Loucy (cell line): ENCODE data around the gene ACTBL2.

ENCODE experiments used
- H2AFZ ChIP-seq: fragments of 200-600 bp; sonication (generic); 2 replicates; pipeline ENCODE4 v1.6.0; 2016; ENCODE audit warnings: antibody characterized with exemption, mild to moderate bottlenecking, low read length, moderate library complexity
- H3F3A ChIP-seq: fragments of 200-600 bp; 2 replicates; pipeline ENCODE4 v1.6.0; 2016; ENCODE audit warnings: antibody characterized with exemption, low read depth, mild to moderate bottlenecking
- H3K27me3 ChIP-seq: fragments of 200-600 bp; sonication (generic); 2 replicates; pipeline ENCODE4 v1.6.1; 2014; ENCODE audit warnings: low read length, mild to moderate bottlenecking; ENCODE audit not compliant: insufficient read depth, poor library complexity, severe bottlenecking
- H3K36me3 ChIP-seq: fragments of 200-600 bp; sonication (generic); 2 replicates; pipeline ENCODE4 v1.6.1; 2016; ENCODE audit warnings: low read length; ENCODE audit not compliant: insufficient read depth
- H3K4me1 ChIP-seq: fragments of 200-600 bp; sonication (generic); 2 replicates; pipeline ENCODE4 v1.5.1; 2014; ENCODE audit warnings: low read length, mild to moderate bottlenecking; ENCODE audit not compliant: insufficient read depth, poor library complexity, severe bottlenecking
- H3K4me2 ChIP-seq: fragments of 200-600 bp; sonication (generic); 2 replicates; pipeline ENCODE4 v1.6.0; 2014; ENCODE audit warnings: antibody characterized with exemption, low read length, low read depth, mild to moderate bottlenecking; ENCODE audit not compliant: poor library complexity, severe bottlenecking
- H3K4me3 ChIP-seq: fragments of 200-600 bp; sonication (generic); 2 replicates; pipeline ENCODE4 v1.5.1; 2014; ENCODE audit warnings: low read length, mild to moderate bottlenecking, mixed read lengths; ENCODE audit not compliant: poor library complexity, severe bottlenecking
- H3K79me2 ChIP-seq: fragments of 200-600 bp; sonication (generic); 2 replicates; pipeline ENCODE4 v1.6.1; 2014; ENCODE audit warnings: low read length; ENCODE audit not compliant: insufficient read depth
- H3K9ac ChIP-seq: fragments of 200-600 bp; sonication (generic); 2 replicates; pipeline ENCODE4 v1.6.0; 2014; ENCODE audit warnings: mild to moderate bottlenecking, low read depth, low read length, moderate library complexity; ENCODE audit not compliant: poor library complexity, severe bottlenecking
- H3K9me2 ChIP-seq: fragments of 200-600 bp; sonication (generic); replicated peaks from 2 replicates; pipeline ENCODE4 v1.6.1; 2016; ENCODE audit warnings: low read depth, low read length, mixed read lengths
- H3K9me3 ChIP-seq: fragments of 200-600 bp; sonication (generic); 2 replicates; pipeline ENCODE4 v1.6.1; 2014; ENCODE audit warnings: mild to moderate bottlenecking, antibody characterized with exemption, low read length, low read depth; ENCODE audit not compliant: insufficient read depth
- H4K20me1 ChIP-seq: fragments of 200-600 bp; sonication (generic); 2 replicates; pipeline ENCODE4 v1.6.0; 2014; ENCODE audit warnings: antibody characterized with exemption, low read length, mild to moderate bottlenecking; ENCODE audit not compliant: insufficient read depth, poor library complexity, severe bottlenecking
- EZH2phosphoT487 ChIP-seq: fragments of 200-600 bp; IDR thresholded peaks from 2 replicates; pipeline ENCODE4 v1.6.1; 2018; ENCODE audit warnings: antibody characterized with exemption, mild to moderate bottlenecking, moderate library complexity, borderline replicate concordance
- TF ChIP-seq, protein P1 (sequence below): fragments of 200-600 bp; sonication (generic); conservative IDR thresholded peaks from 2 replicates; pipeline ENCODE4 v1.5.1; 2014; ENCODE audit warnings: mild to moderate bottlenecking, antibody characterized with exemption, low read length

ACTBL2 gene

DNA sequence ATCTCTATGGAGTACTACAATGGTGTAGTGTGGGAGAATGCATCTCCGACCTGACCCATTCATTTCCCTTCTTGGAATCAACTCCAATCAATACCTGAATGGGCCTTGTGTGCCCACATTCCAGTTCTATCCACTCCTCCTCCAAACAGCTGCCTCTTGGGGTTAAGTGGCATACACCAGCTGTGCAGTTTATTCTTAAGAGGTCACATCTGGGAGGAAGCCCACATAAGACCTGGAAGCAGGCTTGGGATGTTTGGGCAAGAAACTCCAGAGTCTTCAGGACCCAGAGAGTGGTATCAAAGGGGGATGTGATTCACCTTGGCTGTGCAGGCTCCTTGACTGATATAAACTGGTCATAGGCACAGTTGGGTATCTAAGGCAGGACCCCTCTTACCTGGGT, 46.0 kb downstream of the ACTBL2 start:
- Histone ChIP-seq H3K4me3 (no peak overlapping the region), H3K9me3 (no peaks in the 10 kb centered on the region), H3K9ac (no peak overlapping the region), H3F3A (no peaks in the 10 kb centered on the region; the same call in 1 of the 2 replicates), H3K36me3 (no peaks in the 10 kb centered on the region), H3K27me3 (no peaks in the 10 kb centered on the region), H3K9me2 (no peaks in the 10 kb centered on the region), H4K20me1 (no peaks in the 10 kb centered on the region), H2AFZ (no peak overlapping the region), H3K4me1 (peaks cover 10% of the 10 kb centered on the region), H3K4me2 (no peak overlapping the region), H3K79me2 (no peaks in the 10 kb centered on the region)
- TF ChIP-seq, protein P1, sequence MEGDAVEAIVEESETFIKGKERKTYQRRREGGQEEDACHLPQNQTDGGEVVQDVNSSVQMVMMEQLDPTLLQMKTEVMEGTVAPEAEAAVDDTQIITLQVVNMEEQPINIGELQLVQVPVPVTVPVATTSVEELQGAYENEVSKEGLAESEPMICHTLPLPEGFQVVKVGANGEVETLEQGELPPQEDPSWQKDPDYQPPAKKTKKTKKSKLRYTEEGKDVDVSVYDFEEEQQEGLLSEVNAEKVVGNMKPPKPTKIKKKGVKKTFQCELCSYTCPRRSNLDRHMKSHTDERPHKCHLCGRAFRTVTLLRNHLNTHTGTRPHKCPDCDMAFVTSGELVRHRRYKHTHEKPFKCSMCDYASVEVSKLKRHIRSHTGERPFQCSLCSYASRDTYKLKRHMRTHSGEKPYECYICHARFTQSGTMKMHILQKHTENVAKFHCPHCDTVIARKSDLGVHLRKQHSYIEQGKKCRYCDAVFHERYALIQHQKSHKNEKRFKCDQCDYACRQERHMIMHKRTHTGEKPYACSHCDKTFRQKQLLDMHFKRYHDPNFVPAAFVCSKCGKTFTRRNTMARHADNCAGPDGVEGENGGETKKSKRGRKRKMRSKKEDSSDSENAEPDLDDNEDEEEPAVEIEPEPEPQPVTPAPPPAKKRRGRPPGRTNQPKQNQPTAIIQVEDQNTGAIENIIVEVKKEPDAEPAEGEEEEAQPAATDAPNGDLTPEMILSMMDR = no peak
- TF ChIP-seq EZH2phosphoT487 = no peak

- no peak overlapping the region for H3K9ac ChIP-seq
These were observed 46.9 kb downstream of the ACTBL2 start for GRCh38 chr5:57435701-57436134.

GRCh38 chr5:57434683-57435082, 47.9 kb downstream of the ACTBL2 start:
- H4K20me1 ChIP-seq = no peaks in the 10 kb centered on the region
- H2AFZ ChIP-seq = no peak overlapping the region
- TF ChIP-seq EZH2phosphoT487 = no peak
- TF ChIP-seq, protein P1 = no peak

More at GRCh38 chr5:57435701-57436134, 46.9 kb downstream of the ACTBL2 start:
- Histone ChIP-seq H3K4me1 (peaks cover under 1% of the 10 kb centered on the region), H3K9me2 (no peaks in the 10 kb centered on the region), H2AFZ (no peak overlapping the region), H3K36me3 (no peaks in the 10 kb centered on the region), H3F3A (no peaks in the 10 kb centered on the region; the same call in 1 of the 2 replicates), H3K79me2 (no peaks in the 10 kb centered on the region), H3K4me3 (no peak overlapping the region), H3K27me3 (no peaks in the 10 kb centered on the region), H3K4me2 (no peak overlapping the region), H4K20me1 (no peaks in the 10 kb centered on the region), H3K9me3 (no peaks in the 10 kb centered on the region)
- no peak for TF ChIP-seq EZH2phosphoT487
- TF ChIP-seq, protein P1 = no peak

More at GRCh38 chr5:57434683-57435082, 47.9 kb downstream of the ACTBL2 start:
- Histone ChIP-seq H3K36me3 (no peaks in the 10 kb centered on the region), H3K9me3 (no peaks in the 10 kb centered on the region), H3K4me3 (no peak overlapping the region), H3K27me3 (no peaks in the 10 kb centered on the region), H3K9ac (no peak overlapping the region), H3K4me2 (no peak overlapping the region), H3K4me1 (no peaks in the 10 kb centered on the region), H3K79me2 (no peaks in the 10 kb centered on the region), H3F3A (no peaks in the 10 kb centered on the region; the same call in 1 of the 2 replicates), H3K9me2 (no peaks in the 10 kb centered on the region)
